Type B pancreatic cell (in vitro differentiated cells): Measurements from ENCODE around the gene TSC22D3. TPM values are rescaled to one million over a fixed set of nuclear protein-coding genes. Genes with fewer than 3 reads are reported as not detected.

Experiments
- DNase-seq: peaks from one replicate; pipeline ENCODE4 v3.0.0; 2021; ENCODE audit warnings: mixed read lengths; ENCODE audit not compliant: unreplicated experiment; ENCODE audit errors: extremely low spot score
- H3K27ac Mint-ChIP-seq: 2 replicates; pipeline ENCODE4 v1.8.0; 2021; ENCODE audit warnings: mild to moderate bottlenecking, mixed read lengths
- H3K27me3 Mint-ChIP-seq: 2 replicates; pipeline ENCODE4 v1.8.0; 2021; ENCODE audit warnings: mixed read lengths
- H3K36me3 Mint-ChIP-seq: 2 replicates; pipeline ENCODE4 v1.8.0; 2021; ENCODE audit warnings: mixed read lengths
- H3K4me1 Mint-ChIP-seq: one replicate; pipeline ENCODE4 v1.8.0; 2021; ENCODE audit warnings: mixed read lengths; ENCODE audit not compliant: unreplicated experiment
- H3K4me3 Mint-ChIP-seq: 2 replicates; pipeline ENCODE4 v1.8.0; 2021; ENCODE audit warnings: mild to moderate bottlenecking, mixed read lengths
- H3K9me3 Mint-ChIP-seq: 2 replicates; pipeline ENCODE4 v1.8.0; 2021; ENCODE audit warnings: mixed read lengths
- total RNA-seq: library from RNA; stranded (reverse); gene quantifications from 2 replicates; pipeline ENCODE4 v1.2.1, GENCODE V29; 2021; ENCODE audit warnings: low replicate concordance
- TF ChIP-seq, protein P1 (sequence below): fragments of 200-600 bp; sonication (generic); conservative IDR thresholded peaks from 2 replicates; pipeline ENCODE4 v1.5.0; 2021; ENCODE audit warnings: antibody characterized with exemption, mild to moderate bottlenecking

TSC22D3 gene
- total RNA-seq, 1 donor from 2014 or later, result 34.2 TPM

DNA sequence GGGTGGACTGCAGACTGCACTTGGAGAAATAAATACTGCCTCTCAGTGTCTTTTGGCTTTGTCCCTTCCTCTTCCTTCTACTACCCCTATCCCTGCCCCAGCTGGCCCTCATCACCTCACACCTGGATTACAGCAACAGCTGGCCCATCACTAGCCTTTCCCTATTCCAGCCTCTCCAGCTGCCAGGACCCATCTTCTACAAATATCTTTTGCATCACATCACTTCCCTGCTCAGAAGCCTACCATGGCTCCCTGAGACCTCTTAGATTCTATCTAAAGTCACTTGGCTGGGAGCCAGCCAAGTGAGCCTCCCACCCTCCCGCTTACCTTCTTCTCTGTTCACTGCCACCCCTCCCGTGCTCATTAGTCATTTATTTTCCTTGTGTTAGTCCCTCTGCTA lies 66.8 kb downstream of the TSC22D3 start:
- H3K27ac Mint-ChIP-seq, result no peak overlapping the region
- TF ChIP-seq, protein P1, sequence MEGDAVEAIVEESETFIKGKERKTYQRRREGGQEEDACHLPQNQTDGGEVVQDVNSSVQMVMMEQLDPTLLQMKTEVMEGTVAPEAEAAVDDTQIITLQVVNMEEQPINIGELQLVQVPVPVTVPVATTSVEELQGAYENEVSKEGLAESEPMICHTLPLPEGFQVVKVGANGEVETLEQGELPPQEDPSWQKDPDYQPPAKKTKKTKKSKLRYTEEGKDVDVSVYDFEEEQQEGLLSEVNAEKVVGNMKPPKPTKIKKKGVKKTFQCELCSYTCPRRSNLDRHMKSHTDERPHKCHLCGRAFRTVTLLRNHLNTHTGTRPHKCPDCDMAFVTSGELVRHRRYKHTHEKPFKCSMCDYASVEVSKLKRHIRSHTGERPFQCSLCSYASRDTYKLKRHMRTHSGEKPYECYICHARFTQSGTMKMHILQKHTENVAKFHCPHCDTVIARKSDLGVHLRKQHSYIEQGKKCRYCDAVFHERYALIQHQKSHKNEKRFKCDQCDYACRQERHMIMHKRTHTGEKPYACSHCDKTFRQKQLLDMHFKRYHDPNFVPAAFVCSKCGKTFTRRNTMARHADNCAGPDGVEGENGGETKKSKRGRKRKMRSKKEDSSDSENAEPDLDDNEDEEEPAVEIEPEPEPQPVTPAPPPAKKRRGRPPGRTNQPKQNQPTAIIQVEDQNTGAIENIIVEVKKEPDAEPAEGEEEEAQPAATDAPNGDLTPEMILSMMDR, result no peak
- H3K9me3 Mint-ChIP-seq, result no peaks in the 10 kb centered on the region
- H3K27me3 Mint-ChIP-seq, result no peaks in the 10 kb centered on the region
- H3K36me3 Mint-ChIP-seq, result peaks cover 3% of the 10 kb centered on the region
- no peak overlapping the region for H3K4me3 Mint-ChIP-seq
- DNase-seq, result no peak
- peaks cover 11% of the 10 kb centered on the region for H3K4me1 Mint-ChIP-seq

DNA sequence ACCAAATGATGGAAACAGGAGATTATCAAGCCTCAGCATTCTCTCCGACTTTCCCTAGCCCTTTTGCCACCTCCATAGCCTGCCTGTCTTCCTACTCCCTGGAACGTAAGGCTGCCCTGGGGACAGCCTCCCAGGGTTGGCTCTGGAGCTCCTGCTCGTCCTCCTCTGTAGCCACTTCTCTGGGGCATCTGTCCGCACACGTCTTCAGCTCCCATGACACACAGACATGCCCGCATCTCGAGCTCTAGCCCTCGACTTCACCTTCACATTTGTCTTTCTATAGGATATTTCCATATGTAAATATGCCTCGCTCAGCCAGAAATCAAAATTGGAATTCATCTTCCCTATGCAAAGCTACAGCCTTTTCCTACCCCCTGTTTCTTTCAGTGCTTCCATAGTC lies 67.7 kb downstream of the TSC22D3 start:
- no peak for DNase-seq
- H3K4me3 Mint-ChIP-seq, result no peak overlapping the region
- H3K4me1 Mint-ChIP-seq, result peaks cover 11% of the 10 kb centered on the region
- TF ChIP-seq, protein P1, result no peak
- H3K9me3 Mint-ChIP-seq, result no peaks in the 10 kb centered on the region
- H3K36me3 Mint-ChIP-seq, result no peaks in the 10 kb centered on the region
- no peak overlapping the region for H3K27ac Mint-ChIP-seq
- no peaks in the 10 kb centered on the region for H3K27me3 Mint-ChIP-seq

DNA sequence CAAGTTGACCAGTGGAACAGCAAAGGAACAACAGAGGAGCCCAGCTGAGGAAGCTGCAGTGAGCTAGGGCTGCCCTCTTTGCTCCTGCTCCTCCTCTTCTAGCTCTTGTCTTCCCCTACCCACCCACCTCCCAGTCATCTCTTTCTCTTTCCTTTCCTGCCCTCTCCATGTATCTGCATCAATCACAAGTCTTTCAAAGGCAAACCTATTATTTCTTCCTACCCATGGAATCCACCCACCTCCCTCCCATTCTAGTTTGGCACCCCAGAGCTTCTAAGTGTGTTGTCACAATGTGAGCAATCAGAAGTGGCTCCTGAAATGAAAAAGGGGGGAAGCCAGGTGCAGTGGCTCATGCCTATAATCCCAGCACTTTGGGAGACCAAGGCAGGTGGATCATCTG lies 69.3 kb downstream of the TSC22D3 start:
- Mint-ChIP-seq H3K36me3 (no peaks in the 10 kb centered on the region), H3K27me3 (no peaks in the 10 kb centered on the region), H3K9me3 (peaks cover 4% of the 10 kb centered on the region), H3K4me3 (no peak overlapping the region), H3K27ac (no peak overlapping the region), H3K4me1 (peaks cover 9% of the 10 kb centered on the region)
- TF ChIP-seq, protein P1, result no peak
- no peak for DNase-seq

DNA sequence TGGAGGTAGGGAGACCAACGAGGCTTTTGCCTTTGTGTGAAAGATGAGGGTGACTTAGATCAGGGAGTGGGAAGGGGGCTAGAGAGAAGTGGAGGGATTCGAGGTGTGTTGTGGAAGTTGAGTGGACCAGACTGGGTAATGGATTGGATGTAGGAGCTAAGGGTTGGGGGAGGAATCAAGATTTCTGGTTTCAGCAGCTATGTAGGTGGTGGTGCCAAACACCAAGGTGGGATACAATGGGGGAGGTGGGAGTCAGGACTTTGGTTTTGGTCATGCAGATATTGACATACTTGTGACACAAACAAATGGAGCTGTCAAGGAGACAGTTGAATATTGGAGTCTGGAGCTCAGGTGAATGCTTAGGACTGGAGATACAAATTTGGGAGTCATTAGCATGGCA lies 71.0 kb downstream of the TSC22D3 start:
- Mint-ChIP-seq H3K4me1 (no peaks in the 10 kb centered on the region), H3K4me3 (no peak overlapping the region), H3K27me3 (no peaks in the 10 kb centered on the region), H3K9me3 (peaks cover 4% of the 10 kb centered on the region), H3K27ac (no peak overlapping the region), H3K36me3 (no peaks in the 10 kb centered on the region)
- TF ChIP-seq, protein P1, result no peak
- DNase-seq, result no peak

DNA sequence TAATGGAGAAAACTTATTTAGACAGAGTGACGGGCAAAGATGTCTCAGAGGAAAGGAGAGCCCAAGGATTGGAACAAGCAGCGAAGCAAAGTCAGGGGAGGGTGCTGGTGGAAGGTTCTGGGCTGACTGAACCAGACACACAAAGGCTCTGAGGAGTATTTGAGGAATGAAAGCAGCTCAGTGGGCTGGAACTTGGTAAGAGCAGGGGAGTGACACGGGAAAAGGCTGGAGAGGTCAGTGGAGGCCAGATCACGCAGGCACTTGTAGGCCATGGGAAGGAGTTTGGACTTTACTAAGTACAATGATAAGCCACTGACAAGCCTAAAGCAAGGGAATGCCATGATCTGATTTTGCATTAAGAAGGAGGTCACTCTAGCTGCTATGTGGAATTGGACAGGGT lies 71.4 kb downstream of the TSC22D3 start:
- TF ChIP-seq, protein P1, result no peak
- Mint-ChIP-seq H3K27ac (no peak overlapping the region), H3K9me3 (peaks cover 4% of the 10 kb centered on the region), H3K4me3 (no peak overlapping the region), H3K36me3 (no peaks in the 10 kb centered on the region), H3K4me1 (no peaks in the 10 kb centered on the region), H3K27me3 (no peaks in the 10 kb centered on the region)
- DNase-seq, result no peak

DNA sequence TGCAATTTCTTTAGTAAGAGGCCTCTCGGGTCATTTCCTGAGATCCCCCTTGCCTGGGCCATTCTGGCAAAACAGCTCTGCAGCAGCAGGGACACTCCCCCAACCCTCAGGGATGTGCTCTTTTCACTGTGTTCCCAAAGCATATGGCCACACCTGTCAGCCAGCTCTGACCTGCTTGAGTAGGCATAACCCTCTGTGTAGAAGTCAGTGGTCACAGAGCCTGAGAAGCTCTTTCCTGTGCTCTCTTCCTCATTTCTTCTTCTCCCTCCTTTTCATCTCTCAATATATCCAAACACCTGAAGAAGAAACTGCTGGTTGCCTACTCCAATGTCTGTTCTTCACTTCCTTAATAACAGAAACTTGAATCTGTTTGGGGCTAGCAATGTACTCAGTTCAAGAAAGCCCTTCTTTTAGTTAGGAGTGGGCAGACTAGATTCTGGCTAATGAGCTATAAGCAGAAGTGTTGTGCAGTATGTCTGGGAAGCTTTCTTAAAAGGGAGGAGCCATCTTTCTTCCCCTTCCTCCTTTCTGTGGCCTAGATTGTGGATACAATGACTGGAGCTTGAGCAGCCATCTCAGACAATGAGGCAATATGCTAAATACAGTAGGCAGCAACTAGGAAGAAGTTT lies 74.0 kb downstream of the TSC22D3 start:
- DNase-seq, result no peak
- no peaks in the 10 kb centered on the region for H3K27me3 Mint-ChIP-seq
- no peak overlapping the region for H3K27ac Mint-ChIP-seq
- no peaks in the 10 kb centered on the region for H3K4me1 Mint-ChIP-seq
- H3K36me3 Mint-ChIP-seq, result no peaks in the 10 kb centered on the region
- H3K4me3 Mint-ChIP-seq, result no peak overlapping the region
- TF ChIP-seq, protein P1, result no peak
- peaks cover 4% of the 10 kb centered on the region for H3K9me3 Mint-ChIP-seq
